ENCODE measurements around the gene MYO9B. TPM values are rescaled to one million over a fixed set of nuclear protein-coding genes. Genes with fewer than 3 reads are reported as not detected.

Gene MYO9B
- total and polyA plus RNA-seq, 7 donors, result 24.6 to 95.0 (median 48.2) TPM

DNA sequence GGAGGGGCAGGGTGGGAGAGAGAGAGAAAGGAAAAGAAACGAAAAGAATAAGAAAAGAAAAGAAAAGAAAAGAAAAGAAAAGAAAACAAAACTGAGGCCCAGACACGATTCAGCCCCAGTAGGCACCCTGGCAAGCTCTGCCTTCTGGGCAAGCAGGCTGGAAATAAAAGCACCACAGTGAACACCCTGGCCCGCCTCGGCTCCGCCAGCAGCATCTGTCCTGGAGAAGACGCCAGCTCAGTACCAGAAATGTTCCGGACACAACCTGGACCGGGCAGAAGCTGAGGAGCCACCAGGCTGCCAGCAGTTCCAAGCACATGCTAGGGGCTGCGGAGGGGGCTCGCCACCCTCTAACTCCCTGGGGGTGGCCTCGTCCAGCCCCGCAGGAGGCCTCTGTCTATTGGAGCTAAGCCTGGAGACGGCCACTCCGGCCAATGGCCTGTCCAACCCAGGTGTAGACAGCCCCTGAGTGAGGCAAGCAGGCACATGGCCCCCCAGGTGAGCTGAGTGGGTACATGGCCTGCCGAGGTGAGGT, 37.5 kb upstream of the MYO9B start:
- H3K27me3 ChIP-seq, result peaks cover 0 to 42% (median 0%) of the 10 kb centered on the region in 3 donors
- no peak for DNase-seq
- WGBS, 2 donors, result 86 to 87% methylated on average over 15 of the region's 15 CpGs
- no peaks in the 10 kb centered on the region for H3K36me3 ChIP-seq
- no peaks in the 10 kb centered on the region for H3K4me1 ChIP-seq
- TF ChIP-seq POLR2AphosphoS5 (IDR thresholded peaks at IDR 0.05) (no peak), EP300 (IDR thresholded peaks at IDR 0.05) (no peak), POLR2A (IDR thresholded peaks at IDR 0.05) (no peak)
- TF ChIP-seq, protein P1, sequence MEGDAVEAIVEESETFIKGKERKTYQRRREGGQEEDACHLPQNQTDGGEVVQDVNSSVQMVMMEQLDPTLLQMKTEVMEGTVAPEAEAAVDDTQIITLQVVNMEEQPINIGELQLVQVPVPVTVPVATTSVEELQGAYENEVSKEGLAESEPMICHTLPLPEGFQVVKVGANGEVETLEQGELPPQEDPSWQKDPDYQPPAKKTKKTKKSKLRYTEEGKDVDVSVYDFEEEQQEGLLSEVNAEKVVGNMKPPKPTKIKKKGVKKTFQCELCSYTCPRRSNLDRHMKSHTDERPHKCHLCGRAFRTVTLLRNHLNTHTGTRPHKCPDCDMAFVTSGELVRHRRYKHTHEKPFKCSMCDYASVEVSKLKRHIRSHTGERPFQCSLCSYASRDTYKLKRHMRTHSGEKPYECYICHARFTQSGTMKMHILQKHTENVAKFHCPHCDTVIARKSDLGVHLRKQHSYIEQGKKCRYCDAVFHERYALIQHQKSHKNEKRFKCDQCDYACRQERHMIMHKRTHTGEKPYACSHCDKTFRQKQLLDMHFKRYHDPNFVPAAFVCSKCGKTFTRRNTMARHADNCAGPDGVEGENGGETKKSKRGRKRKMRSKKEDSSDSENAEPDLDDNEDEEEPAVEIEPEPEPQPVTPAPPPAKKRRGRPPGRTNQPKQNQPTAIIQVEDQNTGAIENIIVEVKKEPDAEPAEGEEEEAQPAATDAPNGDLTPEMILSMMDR (IDR thresholded peaks at IDR 0.05), result no peak
- intact Hi-C loops (cut with DNase I), result no loop called here
- H3K9me3 ChIP-seq, result no peaks in the 10 kb centered on the region
- H3K4me3 ChIP-seq, result no peak overlapping the region
- no peak overlapping the region for H3K27ac ChIP-seq

DNA sequence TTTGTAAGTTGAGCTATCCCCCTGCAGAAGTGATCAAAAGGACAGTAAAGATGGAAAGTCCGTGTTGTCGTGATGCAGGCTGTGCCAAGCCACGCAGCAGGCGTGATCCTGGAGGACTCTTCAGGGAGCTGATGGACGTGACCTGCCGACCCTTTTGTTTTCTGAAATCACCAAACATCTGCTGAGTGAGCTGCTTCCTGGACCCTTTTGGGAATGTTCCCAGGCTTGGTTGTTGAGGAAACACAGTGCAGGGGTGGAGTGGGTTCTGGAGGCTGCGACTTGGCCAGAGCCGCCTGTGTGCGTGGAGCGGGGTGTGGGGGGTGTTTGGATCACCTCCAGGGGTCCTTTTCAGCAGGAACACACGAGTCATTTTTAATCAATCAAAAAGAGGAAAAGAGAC, 33.6 kb upstream of the MYO9B start:
- no peak for DNase-seq
- WGBS, 2 donors, result 3 to 27% methylated on average over 11 of the region's 11 CpGs
- Histone ChIP-seq H3K27ac (no peak overlapping the region), H3K4me3 (no peak overlapping the region), H3K27me3 (peaks cover 0 to 29% (median 0%) of the 10 kb centered on the region in 3 donors), H3K9me3 (no peaks in the 10 kb centered on the region), H3K4me1 (no peaks in the 10 kb centered on the region), H3K36me3 (no peaks in the 10 kb centered on the region)
- intact Hi-C loops (cut with DNase I), result no loop called here
- TF ChIP-seq POLR2A (IDR thresholded peaks at IDR 0.05) (no peak), EP300 (IDR thresholded peaks at IDR 0.05) (no peak), POLR2AphosphoS5 (IDR thresholded peaks at IDR 0.05) (no peak)
- TF ChIP-seq, protein P1 (IDR thresholded peaks at IDR 0.05), result no peak

DNA sequence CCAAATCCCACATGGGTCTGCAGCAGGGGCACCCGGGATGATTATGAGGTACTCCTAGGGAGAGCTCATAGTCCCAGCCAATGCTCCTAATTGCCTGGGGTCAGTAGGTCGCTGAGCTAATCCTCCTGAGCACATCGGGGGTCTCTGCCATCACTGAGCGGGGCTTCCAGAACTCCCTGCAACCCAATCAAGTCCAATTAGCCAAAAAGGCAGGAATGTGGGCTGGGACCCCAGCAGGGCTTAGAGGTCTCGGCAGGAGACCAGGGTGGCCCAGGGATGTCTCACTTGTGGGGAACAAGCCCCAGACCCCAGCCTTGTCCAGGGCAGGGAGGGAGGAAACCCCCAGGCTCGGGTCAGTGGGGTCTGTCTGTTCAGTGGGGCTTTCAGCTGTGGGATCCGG, 31.8 kb upstream of the MYO9B start:
- H3K27ac ChIP-seq, result no peak overlapping the region
- 74 to 79% methylated on average over 7 of the region's 7 CpGs for WGBS, 2 donors
- H3K36me3 ChIP-seq, result peaks cover 0 to 2% (median 0%) of the 10 kb centered on the region in 4 donors
- no peak for DNase-seq
- no peak overlapping the region for H3K4me3 ChIP-seq
- peaks cover 0 to 21% (median 0%) of the 10 kb centered on the region in 3 donors for H3K27me3 ChIP-seq
- H3K9me3 ChIP-seq, result no peaks in the 10 kb centered on the region
- TF ChIP-seq POLR2A (IDR thresholded peaks at IDR 0.05) (no peak), POLR2AphosphoS5 (IDR thresholded peaks at IDR 0.05) (no peak), EP300 (IDR thresholded peaks at IDR 0.05) (no peak)
- TF ChIP-seq, protein P1 (IDR thresholded peaks at IDR 0.05), result no peak
- intact Hi-C loops (cut with DNase I), result no loop called here
- no peaks in the 10 kb centered on the region for H3K4me1 ChIP-seq

DNA sequence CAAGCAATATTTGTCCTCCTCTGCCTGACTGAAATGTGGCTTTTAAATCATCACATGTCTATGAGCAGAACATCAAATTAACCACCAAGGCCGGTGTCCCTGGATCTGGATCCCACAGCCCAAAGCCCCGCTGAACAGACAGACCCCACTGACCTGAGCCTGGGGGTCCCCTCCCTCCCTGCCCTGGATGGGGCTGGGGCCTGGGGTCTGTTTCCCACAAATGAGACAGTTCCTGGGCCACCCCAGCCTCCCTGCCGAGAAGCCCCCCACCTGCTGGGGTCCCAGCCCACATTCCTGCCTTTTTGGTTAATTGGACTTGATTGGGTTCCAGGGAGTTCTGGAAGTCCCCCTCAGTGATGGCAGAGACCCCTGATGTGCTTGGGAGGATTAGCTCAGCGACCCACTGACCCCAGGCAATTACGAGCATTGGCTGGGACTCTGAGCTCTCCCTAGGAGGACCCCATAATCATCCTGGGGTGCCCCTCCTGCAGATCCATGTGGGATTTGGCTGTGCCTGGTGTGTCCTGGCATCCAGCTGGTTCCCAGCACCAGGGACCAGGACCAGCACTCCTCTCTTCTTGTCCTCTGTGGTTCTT, 29.6 kb upstream of the MYO9B start:
- Histone ChIP-seq H3K9me3 (no peaks in the 10 kb centered on the region), H3K27ac (no peak overlapping the region), H3K4me3 (no peak overlapping the region), H3K27me3 (peaks cover 0 to 9% (median 0%) of the 10 kb centered on the region in 3 donors), H3K4me1 (no peaks in the 10 kb centered on the region), H3K36me3 (peaks cover 0 to 18% (median 3%) of the 10 kb centered on the region in 4 donors)
- WGBS, 2 donors, result 92 to 93% methylated on average over 5 of the region's 5 CpGs
- intact Hi-C loops (cut with DNase I), result no loop called here
- TF ChIP-seq EP300 (IDR thresholded peaks at IDR 0.05), result no peak
- TF ChIP-seq, protein P1 (IDR thresholded peaks at IDR 0.05), result no peak
- TF ChIP-seq POLR2A (IDR thresholded peaks at IDR 0.05), result no peak
- TF ChIP-seq POLR2AphosphoS5 (IDR thresholded peaks at IDR 0.05), result no peak
- DNase-seq, result no peak

All from sigmoid colon (tissue), 7 donors.